Left lung (tissue), 10 donors: ENCODE results near the gene EXD3. TPM values are rescaled to one million over a fixed set of nuclear protein-coding genes. Genes with fewer than 3 reads are reported as not detected.

Experiments used
- ATAC-seq: fragments of 200-7000 bp; cut with Tn5 transposase; one replicate; pipeline ENCODE4 v1.9.1; 2020; ENCODE audit warnings: moderate library complexity
- DNase-seq, 4 donors: peaks; one replicate each; pipeline ENCODE4 v3.0.0-alpha.2; 2013 to 2020
- H3K27ac ChIP-seq, 2 donors: fragments of 200-600 bp; sonication (generic) in 1 of 2; one replicate each; pipeline versions ENCODE4 v1.5.0 to v1.8.0; 2020 to 2021
- H3K27me3 ChIP-seq, 2 donors: fragments of 200-600 bp; sonication (generic) in 1 of 2; one replicate each; pipeline versions ENCODE4 v1.5.0 to v1.8.0; 2020 to 2021
- H3K36me3 ChIP-seq, 2 donors: fragments of 200-600 bp; sonication (generic) in 1 of 2; one replicate each; pipeline versions ENCODE4 v1.5.0 to v1.8.0; 2020 to 2021
- H3K4me1 ChIP-seq, 2 donors: fragments of 200-600 bp; one replicate each; pipeline ENCODE4 v1.8.0; 2021
- H3K4me3 ChIP-seq, 2 donors: fragments of 200-600 bp; sonication (generic) in 1 of 2; one replicate each; pipeline versions ENCODE4 v1.5.0 to v1.8.0; 2020 to 2021; ENCODE audit warnings: mild to moderate bottlenecking in 1 of 2
- H3K9me3 ChIP-seq, 2 donors: fragments of 200-600 bp; sonication (generic) in 1 of 2; one replicate each; pipeline versions ENCODE4 v1.5.0 to v1.8.0; 2020 to 2021
- CTCF ChIP-seq, 2 donors: fragments of 200-600 bp; sonication (generic) in 1 of 2; IDR thresholded peaks; one replicate each; pipeline versions ENCODE4 v1.5.0 to v1.8.0; 2021; ENCODE audit warnings: antibody characterized with exemption in 2 of 2
- intact Hi-C, 2 donors: fragments of 100-400 bp; cut with DNase I; formaldehyde crosslinking; loops; one replicate each; pipeline versions ENCODE4 v1.11.2 to v1.14.2; 2022
- polyA plus RNA-seq, 6 donors: library from polyadenylated mRNA; unstranded; fragments of 120-200 nt; gene quantifications; one replicate each; pipeline ENCODE4 v1.2.1, GENCODE V29; 2013; ENCODE audit not compliant: insufficient read length in 6 of 6
- total RNA-seq, 2 donors: library from RNA; stranded (reverse); fragmentation: NEBNext Ultra II Directional; extraction: Animal tissue kit (Norgen Biotek cat#: 25700); gene quantifications; one replicate each; pipeline ENCODE4 v1.2.1, GENCODE V29; 2021
- donor health status: DM: no; HTN: yes; CAD: no.
- donor health status: DM: no; HTN: no; CAD: no.

EXD3 gene
- total and polyA plus RNA-seq, 8 donors, result 13.2 to 21.8 (median 16.6) TPM

- no peaks in the 10 kb centered on the region for H3K36me3 ChIP-seq
- no peak overlapping the region for H3K4me3 ChIP-seq
- H3K9me3 ChIP-seq, result no peaks in the 10 kb centered on the region
- DNase-seq, result no peak
- H3K27ac ChIP-seq, result no peak overlapping the region
- H3K27me3 ChIP-seq, result peaks cover 3 to 48% of the 10 kb centered on the region in 2 donors
- no peak for TF ChIP-seq CTCF (IDR thresholded peaks at IDR 0.05)
- no peak for ATAC-seq
- intact Hi-C loops, result no loop called here
- H3K4me1 ChIP-seq, result peaks cover 8 to 29% of the 10 kb centered on the region in 2 donors
Measured at GRCh38 chr9:137311986-137312851, 110.7 kb downstream of the EXD3 start.

GRCh38 chr9:137311171-137311985 lies 111.6 kb downstream of the EXD3 start:
- Histone ChIP-seq H3K36me3 (no peaks in the 10 kb centered on the region), H3K27ac (no peak overlapping the region), H3K4me3 (no peak overlapping the region), H3K27me3 (peaks cover 3 to 48% of the 10 kb centered on the region in 2 donors), H3K4me1 (peaks cover 13 to 32% of the 10 kb centered on the region in 2 donors), H3K9me3 (no peaks in the 10 kb centered on the region)
- DNase-seq (peak in 2 of 4 donors; percentile 42 to 83), ATAC-seq (peak; percentile 49)
- intact Hi-C loops, result no loop called here
- no peak for TF ChIP-seq CTCF (IDR thresholded peaks at IDR 0.05)

GRCh38 chr9:137310189-137311052 lies 112.5 kb downstream of the EXD3 start:
- no peak for ATAC-seq
- peaks cover 19 to 32% of the 10 kb centered on the region in 2 donors for H3K4me1 ChIP-seq
- no peak for TF ChIP-seq CTCF (IDR thresholded peaks at IDR 0.05)
- no peaks in the 10 kb centered on the region for H3K36me3 ChIP-seq
- no peak overlapping the region for H3K4me3 ChIP-seq
- H3K9me3 ChIP-seq, result no peaks in the 10 kb centered on the region
- no peak for DNase-seq
- peaks cover 3 to 48% of the 10 kb centered on the region in 2 donors for H3K27me3 ChIP-seq
- intact Hi-C loops, result no loop called here
- H3K27ac ChIP-seq, result no peak overlapping the region

- Histone ChIP-seq H3K4me1 (peaks cover 26 to 37% of the 10 kb centered on the region in 2 donors), H3K4me3 (no peak overlapping the region), H3K36me3 (no peaks in the 10 kb centered on the region), H3K27ac (no peak overlapping the region), H3K9me3 (no peaks in the 10 kb centered on the region), H3K27me3 (peaks cover 3 to 49% of the 10 kb centered on the region in 2 donors)
- ATAC-seq, result no peak
- DNase-seq, result peak in 1 of 4 donors; percentile 59
- intact Hi-C loops, result loop anchor here in 1 of 2 donors (10.0 kb wide), 1 partner anchor 95 kb away; no protein-coding TSS in a partner anchor
- TF ChIP-seq CTCF (IDR thresholded peaks at IDR 0.05), result no peak
Measured at GRCh38 chr9:137309368-137310188, 113.4 kb downstream of the EXD3 start.
